Measurements from ENCODE around the gene NUTM2D. TPM values are rescaled to one million over a fixed set of nuclear protein-coding genes. Genes with fewer than 3 reads are reported as not detected.
"Not testable (repeated sequence)": the region's sequence is repeated elsewhere in the genome, so short reads cannot be mapped to it uniquely, and the experiment has no call there.

The NUTM2D gene
- total and polyA plus RNA-seq, 10 of the 15 experiments (the other 5 are each of a cell fraction or from before 2014, with no cell fraction given): 0.15 to 1.6 (median 1.1) TPM; not detected in 2

DNA sequence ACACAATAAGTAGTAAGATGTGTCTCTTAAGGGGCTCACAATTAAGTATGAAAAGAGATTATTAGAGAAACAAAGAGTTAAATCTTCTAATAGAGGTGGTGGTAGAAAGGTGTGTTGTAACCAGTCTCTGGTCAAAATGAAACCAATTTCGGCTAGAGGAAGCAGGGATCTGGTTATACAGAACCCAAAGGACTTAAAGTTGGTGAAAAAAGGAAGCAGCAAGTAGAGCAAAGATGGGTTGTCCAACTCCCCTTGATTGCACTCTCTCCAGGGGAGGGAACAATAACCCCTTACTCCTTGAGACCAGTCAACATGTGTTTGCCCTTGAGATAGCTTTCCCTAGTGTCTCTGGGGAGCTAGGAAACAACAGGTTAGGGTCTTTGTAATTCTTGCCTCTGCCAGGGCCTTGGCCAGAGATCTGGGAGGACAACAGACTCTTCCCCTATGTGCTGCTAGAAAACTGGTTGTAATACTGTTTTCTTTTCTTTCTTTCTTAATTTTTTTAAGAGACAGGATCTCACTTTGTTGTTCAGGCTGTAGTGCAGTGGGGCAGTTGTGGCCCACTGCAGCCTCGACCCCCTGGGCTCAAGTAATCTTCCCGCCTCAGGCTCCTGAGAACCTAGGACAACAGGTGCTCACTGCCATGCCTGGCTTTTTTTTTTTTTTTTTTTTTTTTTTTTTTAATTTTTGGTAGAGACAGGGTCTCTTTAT is 43.7 kb upstream of the NUTM2D start:
- DNase-seq (ENCODE audit: low read depth, low spot score); H3K27ac ChIP-seq (ENCODE audit: control insufficient read depth, insufficient read depth); RAD21 ChIA-PET (ENCODE audit: unreplicated experiment); H3K4me3 ChIP-seq; in situ Hi-C loops (cut with MboI); CTCF ChIA-PET; H3K27me3 ChIP-seq (replicated peaks in 1 of 2; ENCODE audit: control insufficient read depth in 2 of 2, insufficient read depth in 2 of 2, low read length in 1 of 2); FAIRE-seq; H4K20me1 ChIP-seq (ENCODE audit: control insufficient read depth, insufficient read depth); POLR2A ChIA-PET; BruUV-seq (replicated peaks); intact Hi-C loops (cut with micrococcal nuclease; ENCODE audit: unreplicated experiment); H3K9ac ChIP-seq (ENCODE audit: control insufficient read depth, insufficient read depth, low read length); SMC1A ChIA-PET (ENCODE audit: uncharacterized antibody, unreplicated experiment); H3K79me2 ChIP-seq (ENCODE audit: control insufficient read depth, insufficient read depth, low read length); H2AFZ ChIP-seq (ENCODE audit: control insufficient read depth, low read depth, low read length); H3K4me2 ChIP-seq (ENCODE audit: control insufficient read depth, insufficient read depth); H3K9me3 ChIP-seq (replicated peaks; ENCODE audit: control insufficient read depth, insufficient read depth, low read length); H3K36me3 ChIP-seq (ENCODE audit: control insufficient read depth in 2 of 2, insufficient read depth in 2 of 2, low read length in 1 of 2); H3K4me1 ChIP-seq (ENCODE audit: control insufficient read depth, insufficient read depth, low read length): not testable (repeated sequence)
- ATAC-seq: peak; percentile 55
- WGBS (ENCODE audit: insufficient coverage, insufficient replicate concordance, low lambda C conversion rate, missing lambda C conversion rate): 66% methylated on average over 3 of the region's 3 CpGs

DNA sequence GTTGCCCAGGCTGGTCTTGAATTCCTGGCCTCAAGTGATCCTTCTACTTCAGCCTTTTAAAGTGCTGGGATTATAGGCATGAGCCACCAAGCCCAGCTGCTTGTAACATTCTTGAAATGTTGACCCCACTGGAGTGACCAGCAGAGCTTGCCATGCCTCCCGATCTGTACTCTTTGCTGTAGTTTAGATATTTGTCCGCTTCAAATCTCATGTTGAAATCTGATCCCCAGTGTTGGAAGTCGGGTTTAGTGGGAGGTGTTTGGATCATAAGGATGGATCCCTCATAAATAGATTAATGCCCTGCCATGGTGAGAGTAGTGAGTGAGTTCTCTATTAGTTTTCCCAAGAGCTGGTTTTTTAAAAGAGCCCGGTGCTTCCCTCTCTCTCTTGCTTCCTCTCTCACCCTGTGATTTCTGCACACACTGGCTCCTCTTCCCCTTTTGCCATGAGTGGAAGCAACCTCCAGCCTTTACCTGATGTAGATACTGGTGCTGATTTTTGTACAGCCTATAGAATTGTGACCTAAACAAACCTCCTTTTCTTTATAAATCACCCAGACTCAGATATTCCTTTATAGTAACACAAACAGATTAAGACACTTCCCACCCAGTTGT is 43.1 kb upstream of the NUTM2D start:
- DNase-seq (ENCODE audit: low read depth, low spot score); ATAC-seq; H3K79me2 ChIP-seq (ENCODE audit: control insufficient read depth, insufficient read depth, low read length); FAIRE-seq; H3K4me1 ChIP-seq (ENCODE audit: control insufficient read depth, insufficient read depth, low read length); RAD21 ChIA-PET (ENCODE audit: unreplicated experiment); in situ Hi-C loops (cut with MboI); H3K36me3 ChIP-seq (ENCODE audit: control insufficient read depth in 2 of 2, insufficient read depth in 2 of 2, low read length in 1 of 2); SMC1A ChIA-PET (ENCODE audit: uncharacterized antibody, unreplicated experiment); H3K4me3 ChIP-seq; H3K27me3 ChIP-seq (replicated peaks in 1 of 2; ENCODE audit: control insufficient read depth in 2 of 2, insufficient read depth in 2 of 2, low read length in 1 of 2); H4K20me1 ChIP-seq (ENCODE audit: control insufficient read depth, insufficient read depth); H2AFZ ChIP-seq (ENCODE audit: control insufficient read depth, low read depth, low read length); intact Hi-C loops (cut with micrococcal nuclease; ENCODE audit: unreplicated experiment); H3K9me3 ChIP-seq (replicated peaks; ENCODE audit: control insufficient read depth, insufficient read depth, low read length); H3K4me2 ChIP-seq (ENCODE audit: control insufficient read depth, insufficient read depth); BruUV-seq (replicated peaks); POLR2A ChIA-PET; H3K27ac ChIP-seq (ENCODE audit: control insufficient read depth, insufficient read depth); H3K9ac ChIP-seq (ENCODE audit: control insufficient read depth, insufficient read depth, low read length); CTCF ChIA-PET: not testable (repeated sequence)
- 100% methylated on average over 1 of the region's 4 CpGs for WGBS (ENCODE audit: insufficient coverage, insufficient replicate concordance, low lambda C conversion rate, missing lambda C conversion rate)

Measured in GM12878 (cell line).